ENCODE measurements around the gene ARPC1B. TPM values are rescaled to one million over a fixed set of nuclear protein-coding genes. Genes with fewer than 3 reads are reported as not detected.

ARPC1B gene
- total and polyA plus RNA-seq, 2 of the 4 experiments (the other 2 are of a cell fraction) = 351 to 488 TPM

GRCh38 chr7:99340659-99341058, 33.9 kb upstream of the ARPC1B start:
- CTCF ChIA-PET = interaction anchor here (0.8 to 1.1 kb wide), 2 partner anchors 11 to 13 kb away, joined by 3 read pairs; no protein-coding TSS in a partner anchor
- Histone ChIP-seq H3K9ac (ENCODE audit: low read depth, low read length) (no peak overlapping the region), H4K8ac (ENCODE audit: low read depth in 2 of 2, low read length in 2 of 2) (no peak overlapping the region), H2AFZ (replicated peaks; ENCODE audit: low read length, poor library complexity) (no peak overlapping the region), H3K18ac (ENCODE audit: low read depth, low read length) (no peak overlapping the region), H3K9me3 (ENCODE audit: control insufficient read depth, insufficient read depth, low read length) (no peaks in the 10 kb centered on the region), H3K4ac (ENCODE audit: low read depth, low read length) (no peak overlapping the region), H3K4me2 (ENCODE audit: low read depth, low read length) (no peak overlapping the region), H2BK15ac (ENCODE audit: low read depth, low read length) (no peak overlapping the region), H3K9me1 (ENCODE audit: insufficient read depth, low read length) (peaks cover 6% of the 10 kb centered on the region; the same call in 1 of the 2 replicates), H4K91ac (ENCODE audit: insufficient read depth, low read depth, low read length) (no peak overlapping the region), H3K27ac (ENCODE audit: insufficient read depth, low read length) (no peak overlapping the region), H2BK5ac (ENCODE audit: low read depth, low read length, poor library complexity, severe bottlenecking) (no peak overlapping the region), H4K20me1 (ENCODE audit: insufficient read depth, low read length) (peaks cover 13% of the 10 kb centered on the region), H3K56ac (ENCODE audit: extremely low read depth, insufficient read depth, low read length) (no peak overlapping the region), H3K79me1 (ENCODE audit: low read depth in 1 of 2, low read length in 2 of 2) (peaks cover 26 to 43% of the 10 kb centered on the region in 2 experiments), H4K5ac (ENCODE audit: low read depth, low read length) (no peak overlapping the region), H3K4me1 (ENCODE audit: control insufficient read depth, insufficient read depth, low read length) (peaks cover 4% of the 10 kb centered on the region; the same call in 1 of the 2 replicates), H3K27me3 (ENCODE audit: control insufficient read depth, insufficient read depth, low read length) (no peaks in the 10 kb centered on the region), H3K4me3 (ENCODE audit: insufficient read depth, low read depth, low read length) (no peak overlapping the region), H2AK9ac (replicated peaks; ENCODE audit: low read depth, low read length, poor library complexity) (no peak overlapping the region), H2AK5ac (ENCODE audit: low read depth, low read length) (no peak overlapping the region), H3K14ac (replicated peaks; ENCODE audit: low read depth, low read length) (no peak overlapping the region), H2BK20ac (ENCODE audit: low read depth, low read length) (no peak overlapping the region), H3K23ac (ENCODE audit: low read depth, low read length) (no peak overlapping the region), H2BK120ac (ENCODE audit: low read depth, low read length) (no peak overlapping the region), H3K36me3 (ENCODE audit: control insufficient read depth, insufficient read depth, low read length) (peaks cover 43% of the 10 kb centered on the region)
- in situ Hi-C loops (cut with MboI; ENCODE audit: low sequenced_read_pairs) (no loop called here), intact Hi-C loops (cut with micrococcal nuclease) (no loop called here), dilution Hi-C loops (cut with HindIII; ENCODE audit: low sequenced_read_pairs, unreplicated experiment) (no loop called here)
- no CpG with 5 or more reads among the region's 3 CpGs for WGBS, 2 experiments (ENCODE audit: extremely low coverage in 2 of 2, insufficient read length in 1 of 2)
- POLR2A ChIA-PET (ENCODE audit: unreplicated experiment) = no interaction called here
- no peak for TF ChIP-seq RAD21 (IDR thresholded peaks at IDR 0.05; ENCODE audit: low read length)
- no peak for TF ChIP-seq MXI1 (IDR thresholded peaks at IDR 0.05; ENCODE audit: borderline replicate concordance, low read depth, low read length)
- no peak for TF ChIP-seq RCOR1 (IDR thresholded peaks at IDR 0.05; ENCODE audit: insufficient replicate concordance, low read length)
- no peak for TF ChIP-seq BHLHE40 (IDR thresholded peaks at IDR 0.05; ENCODE audit: low read depth, low read length)
- no peak for TF ChIP-seq ELK1 (IDR thresholded peaks at IDR 0.05; ENCODE audit: borderline replicate concordance, low read depth, low read length)
- no peak for TF ChIP-seq CHD1 (IDR thresholded peaks at IDR 0.05; ENCODE audit: low read depth, low read length)
- no peak for TF ChIP-seq CTCF (conservative IDR thresholded peaks at IDR 0.05; ENCODE audit: low read depth, low read length)
- no peak for TF ChIP-seq SMC3 (IDR thresholded peaks at IDR 0.05; ENCODE audit: low read depth, low read length)
- no peak for TF ChIP-seq NFE2L2 (IDR thresholded peaks at IDR 0.05; ENCODE audit: low read depth, low read length)
- TF ChIP-seq POLR2A (IDR thresholded peaks at IDR 0.05; ENCODE audit: low read depth, low read length) = no peak
- no peak for TF ChIP-seq FOS (IDR thresholded peaks at IDR 0.05; ENCODE audit: low read depth, low read length)
- TF ChIP-seq CEBPB (IDR thresholded peaks at IDR 0.05; ENCODE audit: low read depth, low read length) = no peak
- TF ChIP-seq MAZ (IDR thresholded peaks at IDR 0.05; ENCODE audit: borderline replicate concordance, low read depth, low read length) = no peak
- no peak for TF ChIP-seq USF2 (IDR thresholded peaks at IDR 0.05; ENCODE audit: low read depth, low read length)
- TF ChIP-seq MAFK (IDR thresholded peaks at IDR 0.05; ENCODE audit: low read depth, low read length) = no peak
- TF ChIP-seq RFX5 (IDR thresholded peaks at IDR 0.05; ENCODE audit: low read depth, low read length) = no peak
- no TSS peak for BruUV-seq (replicated peaks)
- DNase-seq = peak; percentile 57
- peak; percentile 72 for ATAC-seq (ENCODE audit: low read depth)
